Measurements from ENCODE around the gene NPB.

Gene NPB

GRCh38 chr17:81889602-81890001 lies 12.4 kb upstream of the NPB start:
- Histone ChIP-seq H3K4me1 (ENCODE audit: control insufficient read depth, insufficient read depth, low read length) (peaks cover 19% of the 10 kb centered on the region), H3K36me3 (ENCODE audit: control insufficient read depth in 2 of 2, insufficient read depth in 2 of 2, low read length in 2 of 2) (peaks cover 21 to 47% of the 10 kb centered on the region in 2 donors), H3K9ac (ENCODE audit: low read length in 2 of 2) (no peak overlapping the region), H3K9me3 (ENCODE audit: control insufficient read depth in 2 of 2, low read length in 2 of 2) (no peaks in the 10 kb centered on the region), H3K27ac (ENCODE audit: low read length) (no peak overlapping the region), H3K27me3 (ENCODE audit: control insufficient read depth in 1 of 2, insufficient read depth in 2 of 2, low read length in 2 of 2) (no peaks in the 10 kb centered on the region), H3K4me3 (ENCODE audit: low read length in 2 of 2) (no peak overlapping the region)

- peak overlapping the region; percentile 81 to 83 for H3K4me3 ChIP-seq (ENCODE audit: low read length in 2 of 2)
- no peaks in the 10 kb centered on the region for H3K9me3 ChIP-seq (ENCODE audit: control insufficient read depth in 2 of 2, low read length in 2 of 2)
- peaks cover 24 to 47% of the 10 kb centered on the region in 2 donors for H3K36me3 ChIP-seq (ENCODE audit: control insufficient read depth in 2 of 2, insufficient read depth in 2 of 2, low read length in 2 of 2)
- H3K4me1 ChIP-seq (ENCODE audit: control insufficient read depth, insufficient read depth, low read length): peaks cover 19% of the 10 kb centered on the region
- H3K27ac ChIP-seq (ENCODE audit: low read length): peak overlapping the region; percentile 58
- peak overlapping the region; percentile 74 to 83 for H3K9ac ChIP-seq (ENCODE audit: low read length in 2 of 2)
- no peaks in the 10 kb centered on the region for H3K27me3 ChIP-seq (ENCODE audit: control insufficient read depth in 1 of 2, insufficient read depth in 2 of 2, low read length in 2 of 2)
Measured at GRCh38 chr17:81890447-81891302, 11.4 kb upstream of the NPB start.

- no peaks in the 10 kb centered on the region for H3K9me3 ChIP-seq (ENCODE audit: control insufficient read depth in 2 of 2, low read length in 2 of 2)
- no peaks in the 10 kb centered on the region for H3K27me3 ChIP-seq (ENCODE audit: control insufficient read depth in 1 of 2, insufficient read depth in 2 of 2, low read length in 2 of 2)
- H3K36me3 ChIP-seq (ENCODE audit: control insufficient read depth in 2 of 2, insufficient read depth in 2 of 2, low read length in 2 of 2): peaks cover 24 to 43% of the 10 kb centered on the region in 2 donors
- peaks cover 19% of the 10 kb centered on the region for H3K4me1 ChIP-seq (ENCODE audit: control insufficient read depth, insufficient read depth, low read length)
- H3K27ac ChIP-seq (ENCODE audit: low read length): no peak overlapping the region
- H3K9ac ChIP-seq (ENCODE audit: low read length in 2 of 2): peak overlapping the region in 1 of 2 donors; percentile 74
- H3K4me3 ChIP-seq (ENCODE audit: low read length in 2 of 2): peak overlapping the region; percentile 81 to 83
Measured at GRCh38 chr17:81891303-81891552, 10.8 kb upstream of the NPB start.

GRCh38 chr17:81895400-81895799 lies 6.6 kb upstream of the NPB start:
- H3K36me3 ChIP-seq (ENCODE audit: control insufficient read depth in 2 of 2, insufficient read depth in 2 of 2, low read length in 2 of 2): peaks cover 9 to 34% of the 10 kb centered on the region in 2 donors
- H3K27me3 ChIP-seq (ENCODE audit: control insufficient read depth in 1 of 2, insufficient read depth in 2 of 2, low read length in 2 of 2): no peaks in the 10 kb centered on the region
- H3K4me1 ChIP-seq (ENCODE audit: control insufficient read depth, insufficient read depth, low read length): peaks cover 8% of the 10 kb centered on the region
- H3K27ac ChIP-seq (ENCODE audit: low read length): no peak overlapping the region
- no peaks in the 10 kb centered on the region for H3K9me3 ChIP-seq (ENCODE audit: control insufficient read depth in 2 of 2, low read length in 2 of 2)
- H3K9ac ChIP-seq (ENCODE audit: low read length in 2 of 2): no peak overlapping the region
- no peak overlapping the region for H3K4me3 ChIP-seq (ENCODE audit: low read length in 2 of 2)

- Histone ChIP-seq H3K4me3 (ENCODE audit: low read length in 2 of 2) (no peak overlapping the region), H3K27ac (ENCODE audit: low read length) (no peak overlapping the region), H3K4me1 (ENCODE audit: control insufficient read depth, insufficient read depth, low read length) (peaks cover 12% of the 10 kb centered on the region), H3K9ac (ENCODE audit: low read length in 2 of 2) (no peak overlapping the region), H3K9me3 (ENCODE audit: control insufficient read depth in 2 of 2, low read length in 2 of 2) (no peaks in the 10 kb centered on the region), H3K27me3 (ENCODE audit: control insufficient read depth in 1 of 2, insufficient read depth in 2 of 2, low read length in 2 of 2) (peaks cover 5 to 19% of the 10 kb centered on the region in 2 donors), H3K36me3 (ENCODE audit: control insufficient read depth in 2 of 2, insufficient read depth in 2 of 2, low read length in 2 of 2) (peaks cover 9 to 34% of the 10 kb centered on the region in 2 donors)
Measured at GRCh38 chr17:81898029-81898866, 3.8 kb upstream of the NPB start.

- Histone ChIP-seq H3K27ac (ENCODE audit: low read length) (no peak overlapping the region), H3K9ac (ENCODE audit: low read length in 2 of 2) (no peak overlapping the region), H3K4me3 (ENCODE audit: low read length in 2 of 2) (no peak overlapping the region), H3K9me3 (ENCODE audit: control insufficient read depth in 2 of 2, low read length in 2 of 2) (no peaks in the 10 kb centered on the region), H3K36me3 (ENCODE audit: control insufficient read depth in 2 of 2, insufficient read depth in 2 of 2, low read length in 2 of 2) (peaks cover 9 to 33% of the 10 kb centered on the region in 2 donors), H3K4me1 (ENCODE audit: control insufficient read depth, insufficient read depth, low read length) (peaks cover 12% of the 10 kb centered on the region), H3K27me3 (ENCODE audit: control insufficient read depth in 1 of 2, insufficient read depth in 2 of 2, low read length in 2 of 2) (peaks cover 5 to 19% of the 10 kb centered on the region in 2 donors)
Measured at GRCh38 chr17:81898885-81899284, 3.2 kb upstream of the NPB start.

GRCh38 chr17:81899514-81900166 lies 2.4 kb upstream of the NPB start:
- Histone ChIP-seq H3K36me3 (ENCODE audit: control insufficient read depth in 2 of 2, insufficient read depth in 2 of 2, low read length in 2 of 2) (peaks cover 9 to 29% of the 10 kb centered on the region in 2 donors), H3K27ac (ENCODE audit: low read length) (no peak overlapping the region), H3K4me3 (ENCODE audit: low read length in 2 of 2) (no peak overlapping the region), H3K4me1 (ENCODE audit: control insufficient read depth, insufficient read depth, low read length) (peaks cover 12% of the 10 kb centered on the region), H3K9ac (ENCODE audit: low read length in 2 of 2) (no peak overlapping the region), H3K27me3 (ENCODE audit: control insufficient read depth in 1 of 2, insufficient read depth in 2 of 2, low read length in 2 of 2) (peaks cover 5 to 19% of the 10 kb centered on the region in 2 donors), H3K9me3 (ENCODE audit: control insufficient read depth in 2 of 2, low read length in 2 of 2) (no peaks in the 10 kb centered on the region)

GRCh38 chr17:81900181-81900820 lies 1.7 kb upstream of the NPB start:
- Histone ChIP-seq H3K4me1 (ENCODE audit: control insufficient read depth, insufficient read depth, low read length) (peaks cover 12% of the 10 kb centered on the region), H3K27me3 (ENCODE audit: control insufficient read depth in 1 of 2, insufficient read depth in 2 of 2, low read length in 2 of 2) (peaks cover 5 to 19% of the 10 kb centered on the region in 2 donors), H3K9ac (ENCODE audit: low read length in 2 of 2) (no peak overlapping the region), H3K27ac (ENCODE audit: low read length) (no peak overlapping the region), H3K9me3 (ENCODE audit: control insufficient read depth in 2 of 2, low read length in 2 of 2) (no peaks in the 10 kb centered on the region), H3K36me3 (ENCODE audit: control insufficient read depth in 2 of 2, insufficient read depth in 2 of 2, low read length in 2 of 2) (peaks cover 9 to 29% of the 10 kb centered on the region in 2 donors), H3K4me3 (ENCODE audit: low read length in 2 of 2) (no peak overlapping the region)

- Histone ChIP-seq H3K27me3 (ENCODE audit: control insufficient read depth in 1 of 2, insufficient read depth in 2 of 2, low read length in 2 of 2) (peaks cover 5 to 19% of the 10 kb centered on the region in 2 donors), H3K27ac (ENCODE audit: low read length) (no peak overlapping the region), H3K9ac (ENCODE audit: low read length in 2 of 2) (no peak overlapping the region), H3K4me3 (ENCODE audit: low read length in 2 of 2) (peak overlapping the region in 1 of 2 donors; percentile 55), H3K9me3 (ENCODE audit: control insufficient read depth in 2 of 2, low read length in 2 of 2) (no peaks in the 10 kb centered on the region), H3K4me1 (ENCODE audit: control insufficient read depth, insufficient read depth, low read length) (peaks cover 12% of the 10 kb centered on the region), H3K36me3 (ENCODE audit: control insufficient read depth in 2 of 2, insufficient read depth in 2 of 2, low read length in 2 of 2) (peaks cover 7 to 23% of the 10 kb centered on the region in 2 donors)
Measured at GRCh38 chr17:81901167-81902022, 643 bp upstream of the NPB start.

All from stomach smooth muscle (tissue), 2 donors.